ENCODE results near the gene PPP2R5B. TPM values are rescaled to one million over a fixed set of nuclear protein-coding genes. Genes with fewer than 3 reads are reported as not detected.

PPP2R5B gene
- total RNA-seq, 1 donor from 2014 or later = 115 TPM

GRCh38 chr11:64932324-64932723 is 7.8 kb downstream of the PPP2R5B start:
- Histone ChIP-seq H3K27me3 (no peaks in the 10 kb centered on the region), H3K27ac (no peak overlapping the region), H3K4me1 (no peaks in the 10 kb centered on the region), H3K4me3 (no peak overlapping the region), H3K36me3 (peaks cover 47 to 69% of the 10 kb centered on the region in 2 donors), H3K9me3 (no peaks in the 10 kb centered on the region)
- no peak for TF ChIP-seq CTCF (IDR thresholded peaks at IDR 0.05)
- DNase-seq (ENCODE audit: low spot score in 2 of 2) = no peak
- intact Hi-C loops (cut with DNase I) = no loop called here

GRCh38 chr11:64933213-64933934 is 8.9 kb downstream of the PPP2R5B start:
- no peak for TF ChIP-seq CTCF (IDR thresholded peaks at IDR 0.05)
- Histone ChIP-seq H3K4me3 (no peak overlapping the region), H3K9me3 (no peaks in the 10 kb centered on the region), H3K27me3 (no peaks in the 10 kb centered on the region), H3K27ac (no peak overlapping the region), H3K4me1 (no peaks in the 10 kb centered on the region), H3K36me3 (peaks cover 47 to 59% of the 10 kb centered on the region in 2 donors)
- intact Hi-C loops (cut with DNase I) = no loop called here
- DNase-seq (ENCODE audit: low spot score in 2 of 2) = no peak

DNA sequence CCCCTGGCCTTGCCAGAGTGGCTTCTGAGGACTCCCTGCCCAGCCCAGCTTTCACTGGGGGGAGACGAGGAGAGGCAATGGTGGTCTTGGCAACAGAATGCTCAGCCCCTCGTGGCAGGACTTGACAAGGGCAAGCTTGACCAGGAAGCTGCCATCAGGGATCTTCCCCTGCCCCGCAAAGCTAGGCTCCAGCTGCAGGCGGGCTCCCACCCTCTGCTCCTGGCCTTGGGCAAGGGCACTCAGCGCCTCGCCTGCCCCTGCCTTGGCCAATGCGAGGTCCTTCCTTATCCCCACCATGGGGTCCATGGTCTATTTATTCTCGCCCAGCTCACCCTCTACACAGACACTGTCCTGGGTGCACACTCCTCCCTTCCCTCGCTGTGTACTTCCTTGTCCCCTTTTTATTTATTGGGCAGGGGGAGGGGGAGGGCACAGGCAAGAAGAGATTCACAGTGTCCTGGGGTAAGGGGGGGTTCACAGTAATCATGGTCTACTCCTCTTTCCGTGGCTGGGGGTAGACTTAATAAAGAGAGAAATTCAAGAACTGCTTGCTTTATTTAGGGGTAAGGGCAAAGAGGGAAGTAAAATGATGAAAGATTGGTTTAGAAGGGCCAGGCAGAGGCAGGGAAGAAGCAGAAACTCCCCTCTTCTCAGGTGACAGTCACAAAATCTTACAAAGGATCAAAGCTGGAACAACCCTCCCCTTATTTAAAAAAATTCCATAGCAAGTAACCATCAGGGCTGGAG is 9.6 kb downstream of the PPP2R5B start:
- Histone ChIP-seq H3K9me3 (no peaks in the 10 kb centered on the region), H3K4me3 (no peak overlapping the region), H3K4me1 (no peaks in the 10 kb centered on the region), H3K27me3 (no peaks in the 10 kb centered on the region), H3K27ac (no peak overlapping the region), H3K36me3 (peaks cover 45 to 51% of the 10 kb centered on the region in 2 donors)
- no peak for DNase-seq (ENCODE audit: low spot score in 2 of 2)
- TF ChIP-seq CTCF (IDR thresholded peaks at IDR 0.05) = no peak
- intact Hi-C loops (cut with DNase I) = no loop called here

- Histone ChIP-seq H3K4me3 (no peak overlapping the region), H3K27ac (no peak overlapping the region), H3K9me3 (no peaks in the 10 kb centered on the region), H3K36me3 (peaks cover 38 to 46% of the 10 kb centered on the region in 2 donors), H3K4me1 (no peaks in the 10 kb centered on the region), H3K27me3 (no peaks in the 10 kb centered on the region)
- intact Hi-C loops (cut with DNase I) = no loop called here
- peak in 1 of 2 donors; percentile 52 for DNase-seq (ENCODE audit: low spot score in 2 of 2)
- TF ChIP-seq CTCF (IDR thresholded peaks at IDR 0.05) = no peak
Measured at GRCh38 chr11:64934682-64935358, 10.3 kb downstream of the PPP2R5B start.

- Histone ChIP-seq H3K27ac (no peak within 1 kb of the TSS), H3K4me3 (no peak within 1 kb of the TSS), H3K36me3 (peaks cover 31 to 39% of the 10 kb centered on the region in 2 donors), H3K4me1 (no peaks in the 10 kb centered on the region), H3K9me3 (no peaks in the 10 kb centered on the region), H3K27me3 (no peaks in the 10 kb centered on the region)
- intact Hi-C loops (cut with DNase I) = no loop called here
- no peak for TF ChIP-seq CTCF (IDR thresholded peaks at IDR 0.05)
- DNase-seq (ENCODE audit: low spot score in 2 of 2) = peak in 1 of 2 donors; percentile 54
Measured at GRCh38 chr11:64935359-64936081, 11.0 kb downstream of the PPP2R5B start, which contains the start of gene GPHA2. TSS of gene GPHA2 (minus strand) at chr11:64935893. CDS start at chr11:64935460, 433 bp downstream.

Measured in ascending aorta (tissue), 2 donors.